Astrocyte (in vitro differentiated cells and primary cell): ENCODE results near the gene DOLPP1.

Experiments
- CTCF ChIP-seq: IDR thresholded peaks from 2 replicates; pipeline ENCODE4 v1.5.1; 2011; ENCODE audit warnings: low read depth, mild to moderate bottlenecking, inconsistent platforms, low read length, moderate library complexity; ENCODE audit not compliant: insufficient read depth
- EZH2 ChIP-seq: IDR thresholded peaks from 2 replicates; pipeline ENCODE4 v1.6.1; 2012; ENCODE audit warnings: mild to moderate bottlenecking, low read length, inconsistent platforms; ENCODE audit not compliant: insufficient read depth

GRCh38 chr9:129137292-129138143 is 56.6 kb downstream of the DOLPP1 start:
- no peak for TF ChIP-seq CTCF
- no peak for TF ChIP-seq EZH2
